Esophagus (tissue), 2 donors: ENCODE data around the gene EIF5A2. TPM values are rescaled to one million over a fixed set of nuclear protein-coding genes. Genes with fewer than 3 reads are reported as not detected.
"Not testable (repeated sequence)": the region's sequence is repeated elsewhere in the genome, so short reads cannot be mapped to it uniquely, and the experiment has no call there.

Source experiments
- H3K27ac ChIP-seq, 2 donors: one replicate each; pipeline ENCODE4 v1.5.1; 2013; ENCODE audit warnings: low read depth in 2 of 2, mild to moderate bottlenecking in 2 of 2, inconsistent platforms in 1 of 2, low read length in 1 of 2, moderate library complexity in 1 of 2
- H3K27me3 ChIP-seq, 2 donors: one replicate each; pipeline ENCODE4 v1.6.1; 2013; ENCODE audit warnings: low read length in 2 of 2, control low read depth in 1 of 2, mild to moderate bottlenecking in 1 of 2; ENCODE audit not compliant: insufficient read depth in 2 of 2, control insufficient read depth in 1 of 2
- H3K36me3 ChIP-seq, 2 donors: one replicate each; pipeline ENCODE4 v1.6.1; 2013; ENCODE audit warnings: low read length in 1 of 2; ENCODE audit not compliant: control insufficient read depth in 2 of 2, insufficient read depth in 2 of 2
- H3K4me1 ChIP-seq, 2 donors: one replicate each; pipeline ENCODE4 v1.6.1; 2013; ENCODE audit warnings: low read length in 1 of 2; ENCODE audit not compliant: control insufficient read depth in 2 of 2, insufficient read depth in 2 of 2
- H3K4me3 ChIP-seq, 2 donors: one replicate each; pipeline ENCODE4 v1.5.1; 2013; ENCODE audit warnings: low read length in 2 of 2, mild to moderate bottlenecking in 2 of 2, low read depth in 1 of 2, moderate library complexity in 1 of 2
- H3K9me3 ChIP-seq, 2 donors: one replicate each; pipeline ENCODE4 v1.6.1; 2013; ENCODE audit warnings: mild to moderate bottlenecking in 2 of 2, low read depth in 1 of 2, low read length in 1 of 2, moderate library complexity in 1 of 2; ENCODE audit not compliant: control insufficient read depth in 2 of 2, insufficient read depth in 1 of 2
- WGBS, 2 donors: extraction: QIAGEN DNeasy Blood & Tissue Kit; methylation state at CpG; one replicate each; pipeline ENCODE4 v1.1.7; 2013; 5-methylcytosine and 5-hydroxymethylcytosine counted together
- polyA plus RNA-seq, 2 donors: library from polyadenylated mRNA; stranded (reverse); fragments of 200-250 nt; gene quantifications; one replicate each; pipeline ENCODE4 v1.2.3, GENCODE V29; 2013
- donor health status: healthy with polysubstance abuse.
- donor health status: Bipolar disorder and iron deficiency.

Gene EIF5A2
- polyA plus RNA-seq, 2 donors: 0.22 to 0.73 TPM

- Histone ChIP-seq H3K27ac (no peak overlapping the region), H3K4me3 (no peak overlapping the region), H3K4me1 (no peaks in the 10 kb centered on the region), H3K36me3 (peaks cover 0 to 2% of the 10 kb centered on the region in 2 donors), H3K9me3 (no peaks in the 10 kb centered on the region), H3K27me3 (no peaks in the 10 kb centered on the region)
- WGBS, 2 donors: 96 to 98% methylated on average over 1 of the region's 1 CpG
Measured at GRCh38 chr3:170899455-170899854, 9.0 kb downstream of the EIF5A2 start.

- no peak overlapping the region for H3K27ac ChIP-seq
- H3K9me3 ChIP-seq: no peaks in the 10 kb centered on the region
- H3K36me3 ChIP-seq: peaks cover 0 to 2% of the 10 kb centered on the region in 2 donors
- no peaks in the 10 kb centered on the region for H3K27me3 ChIP-seq
- H3K4me3 ChIP-seq: no peak overlapping the region
- 95 to 96% methylated on average over 2 of the region's 2 CpGs for WGBS, 2 donors
- H3K4me1 ChIP-seq: no peaks in the 10 kb centered on the region
Measured at GRCh38 chr3:170897978-170898377, 10.5 kb downstream of the EIF5A2 start.

GRCh38 chr3:170897199-170897598, 11.2 kb downstream of the EIF5A2 start:
- not testable (repeated sequence) for H3K4me1 ChIP-seq, H3K36me3 ChIP-seq, H3K27me3 ChIP-seq, H3K4me3 ChIP-seq, H3K9me3 ChIP-seq, H3K27ac ChIP-seq
- WGBS, 2 donors: 44 to 98% methylated on average over 1 of the region's 1 CpG

GRCh38 chr3:170896781-170897180, 11.7 kb downstream of the EIF5A2 start:
- Histone ChIP-seq H3K4me1 (no peaks in the 10 kb centered on the region), H3K27ac (no peak overlapping the region), H3K27me3 (no peaks in the 10 kb centered on the region), H3K36me3 (peaks cover 0 to 2% of the 10 kb centered on the region in 2 donors), H3K9me3 (no peaks in the 10 kb centered on the region), H3K4me3 (no peak overlapping the region)
- WGBS, 2 donors: 86 to 92% methylated on average over 1 of the region's 1 CpG

- H3K4me3 ChIP-seq, H3K27ac ChIP-seq, H3K27me3 ChIP-seq, H3K9me3 ChIP-seq, H3K4me1 ChIP-seq, H3K36me3 ChIP-seq: not testable (repeated sequence)
- 88 to 97% methylated on average over 6 of the region's 6 CpGs for WGBS, 2 donors
Measured at GRCh38 chr3:170896333-170896732, 12.1 kb downstream of the EIF5A2 start.

- Histone ChIP-seq H3K27me3 (no peaks in the 10 kb centered on the region), H3K36me3 (peaks cover 0 to 2% of the 10 kb centered on the region in 2 donors), H3K9me3 (no peaks in the 10 kb centered on the region), H3K27ac (no peak overlapping the region), H3K4me1 (no peaks in the 10 kb centered on the region), H3K4me3 (no peak overlapping the region)
- WGBS, 2 donors: 97 to 98% methylated on average over 8 of the region's 8 CpGs
Measured at GRCh38 chr3:170893895-170894294, 14.5 kb downstream of the EIF5A2 start.

GRCh38 chr3:170889630-170890029, 18.8 kb downstream of the EIF5A2 start:
- Histone ChIP-seq H3K27ac (no peak overlapping the region), H3K27me3 (no peaks in the 10 kb centered on the region), H3K9me3 (no peaks in the 10 kb centered on the region), H3K36me3 (no peaks in the 10 kb centered on the region), H3K4me1 (no peaks in the 10 kb centered on the region), H3K4me3 (no peak overlapping the region)
- WGBS, 2 donors: 28 to 47% methylated on average over 1 of the region's 1 CpG

GRCh38 chr3:170889132-170889531, 19.3 kb downstream of the EIF5A2 start:
- no peaks in the 10 kb centered on the region for H3K4me1 ChIP-seq
- no peaks in the 10 kb centered on the region for H3K36me3 ChIP-seq
- H3K27ac ChIP-seq: no peak overlapping the region
- H3K27me3 ChIP-seq: no peaks in the 10 kb centered on the region
- H3K9me3 ChIP-seq: no peaks in the 10 kb centered on the region
- H3K4me3 ChIP-seq: no peak overlapping the region

- not testable (repeated sequence) for H3K27me3 ChIP-seq, H3K36me3 ChIP-seq, H3K9me3 ChIP-seq, H3K27ac ChIP-seq, H3K4me3 ChIP-seq, H3K4me1 ChIP-seq
- WGBS, 2 donors: 88 to 89% methylated on average over 20 of the region's 24 CpGs
Measured at GRCh38 chr3:170884109-170884930, 24.1 kb downstream of the EIF5A2 start.

GRCh38 chr3:170878688-170879087, 29.7 kb downstream of the EIF5A2 start:
- H3K4me3 ChIP-seq, H3K27me3 ChIP-seq, H3K27ac ChIP-seq, H3K4me1 ChIP-seq, H3K36me3 ChIP-seq, H3K9me3 ChIP-seq: not testable (repeated sequence)
- WGBS, 2 donors: 82 to 91% methylated on average over 1 to 2 of the region's 5 CpGs
